Measurements from ENCODE around the gene LYZL6.

LYZL6 gene

GRCh38 chr17:35890774-35891155, 52.7 kb downstream of the LYZL6 start:
- H3K9me3 ChIP-seq (ENCODE audit: control insufficient read depth in 5 of 5, low read length in 5 of 5), result no peaks in the 10 kb centered on the region
- H3K9ac ChIP-seq (ENCODE audit: low read length in 5 of 5), result no peak overlapping the region
- H3K27ac ChIP-seq (ENCODE audit: low read depth, low read length), result no peak overlapping the region
- no peaks in the 10 kb centered on the region for H3K27me3 ChIP-seq (ENCODE audit: control insufficient read depth in 5 of 5, insufficient read depth in 4 of 5, low read length in 5 of 5)
- no peak overlapping the region for H3K4me3 ChIP-seq (ENCODE audit: low read depth in 1 of 5, low read length in 5 of 5)
- H3K36me3 ChIP-seq (ENCODE audit: control insufficient read depth in 5 of 5, insufficient read depth in 5 of 5, low read length in 5 of 5), result no peaks in the 10 kb centered on the region
- H3K4me1 ChIP-seq (ENCODE audit: control insufficient read depth in 5 of 5, insufficient read depth in 5 of 5, low read length in 5 of 5), result peaks cover 0 to 19% (median 8%) of the 10 kb centered on the region in 5 donors

DNA sequence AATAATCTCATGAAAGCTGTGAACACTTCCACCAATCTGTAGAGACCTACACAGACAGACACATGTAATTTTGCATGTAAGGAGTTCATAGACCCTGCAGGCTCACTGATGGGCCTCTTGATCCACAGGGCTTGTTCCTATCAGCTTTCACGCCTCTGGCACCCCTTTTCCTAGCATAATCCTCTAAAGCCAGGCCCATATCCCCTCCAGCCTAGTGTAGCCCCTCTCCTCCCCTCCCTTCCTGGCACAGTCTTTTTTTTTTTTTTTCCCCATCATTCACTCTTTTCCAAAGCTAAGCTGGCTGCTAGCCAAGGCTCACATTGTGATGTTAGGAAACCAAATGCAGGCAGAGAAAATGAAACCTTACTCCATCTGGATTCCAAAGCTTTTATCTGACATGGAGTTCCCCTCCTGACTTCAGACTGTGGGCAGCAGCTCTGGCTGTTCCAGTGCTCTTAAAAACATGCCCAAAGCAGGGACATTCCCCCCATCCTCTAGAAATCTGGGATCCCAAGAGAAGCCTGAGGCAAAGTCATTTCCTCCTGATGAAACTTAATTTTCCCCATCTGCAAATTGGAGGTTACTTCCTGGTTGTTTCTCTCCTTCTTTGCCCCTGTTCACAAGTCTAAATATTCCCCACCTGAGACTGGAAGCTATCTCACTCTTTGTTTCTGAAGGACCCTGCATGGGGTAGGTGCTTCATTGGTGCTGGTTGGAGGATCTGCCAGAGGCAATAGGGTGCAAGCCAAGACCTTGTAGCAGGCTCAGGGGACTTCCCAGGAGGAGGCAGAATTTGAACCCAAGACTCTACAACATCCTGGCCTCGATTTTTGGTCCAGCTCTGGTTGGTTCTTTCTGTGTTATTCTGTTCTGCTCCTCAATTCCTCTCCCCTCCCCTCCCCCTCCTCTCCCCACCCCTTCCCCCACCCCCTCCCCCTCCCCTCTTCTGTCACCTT, 53.4 kb downstream of the LYZL6 start:
- Histone ChIP-seq H3K9me3 (ENCODE audit: control insufficient read depth in 5 of 5, low read length in 5 of 5) (no peaks in the 10 kb centered on the region), H3K27ac (ENCODE audit: low read depth, low read length) (no peak overlapping the region), H3K4me1 (ENCODE audit: control insufficient read depth in 5 of 5, insufficient read depth in 5 of 5, low read length in 5 of 5) (peaks cover 0 to 19% (median 8%) of the 10 kb centered on the region in 5 donors), H3K27me3 (ENCODE audit: control insufficient read depth in 5 of 5, insufficient read depth in 4 of 5, low read length in 5 of 5) (no peaks in the 10 kb centered on the region), H3K36me3 (ENCODE audit: control insufficient read depth in 5 of 5, insufficient read depth in 5 of 5, low read length in 5 of 5) (no peaks in the 10 kb centered on the region), H3K9ac (ENCODE audit: low read length in 5 of 5) (no peak overlapping the region), H3K4me3 (ENCODE audit: low read depth in 1 of 5, low read length in 5 of 5) (no peak overlapping the region)

DNA sequence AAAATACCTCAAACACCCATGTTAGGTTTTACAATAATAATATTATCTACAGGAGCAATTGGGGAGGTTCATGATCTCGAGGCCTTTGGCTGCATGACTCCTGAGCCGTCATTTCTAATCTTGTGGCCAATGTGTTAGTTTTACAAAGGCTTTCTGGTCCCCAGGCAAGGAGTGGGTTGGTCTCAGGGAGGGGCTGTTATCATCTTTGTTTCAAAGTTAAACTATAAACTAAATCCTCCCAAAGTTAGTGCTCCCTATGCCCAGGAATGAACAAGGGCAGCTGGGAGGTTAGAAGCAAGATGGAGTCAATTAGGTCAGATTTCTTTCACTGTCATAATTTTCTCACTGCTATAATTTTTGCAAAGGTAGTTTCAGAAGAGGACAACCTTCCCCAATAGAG, 54.3 kb downstream of the LYZL6 start:
- Histone ChIP-seq H3K9me3 (ENCODE audit: control insufficient read depth in 5 of 5, low read length in 5 of 5) (no peaks in the 10 kb centered on the region), H3K9ac (ENCODE audit: low read length in 5 of 5) (no peak overlapping the region), H3K4me3 (ENCODE audit: low read depth in 1 of 5, low read length in 5 of 5) (no peak overlapping the region)

More for the DNA sequence above, 54.3 kb downstream of the LYZL6 start:
- Histone ChIP-seq H3K36me3 (ENCODE audit: control insufficient read depth in 5 of 5, insufficient read depth in 5 of 5, low read length in 5 of 5) (no peaks in the 10 kb centered on the region), H3K27me3 (ENCODE audit: control insufficient read depth in 5 of 5, insufficient read depth in 4 of 5, low read length in 5 of 5) (no peaks in the 10 kb centered on the region), H3K4me1 (ENCODE audit: control insufficient read depth in 5 of 5, insufficient read depth in 5 of 5, low read length in 5 of 5) (peaks cover 0 to 19% (median 8%) of the 10 kb centered on the region in 5 donors), H3K27ac (ENCODE audit: low read depth, low read length) (no peak overlapping the region)

Measured in subcutaneous abdominal adipose tissue (tissue), 5 donors.